Measurements from ENCODE around the gene PRXL2B.

Gene PRXL2B, protein sequence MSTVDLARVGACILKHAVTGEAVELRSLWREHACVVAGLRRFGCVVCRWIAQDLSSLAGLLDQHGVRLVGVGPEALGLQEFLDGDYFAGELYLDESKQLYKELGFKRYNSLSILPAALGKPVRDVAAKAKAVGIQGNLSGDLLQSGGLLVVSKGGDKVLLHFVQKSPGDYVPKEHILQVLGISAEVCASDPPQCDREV

DNA sequence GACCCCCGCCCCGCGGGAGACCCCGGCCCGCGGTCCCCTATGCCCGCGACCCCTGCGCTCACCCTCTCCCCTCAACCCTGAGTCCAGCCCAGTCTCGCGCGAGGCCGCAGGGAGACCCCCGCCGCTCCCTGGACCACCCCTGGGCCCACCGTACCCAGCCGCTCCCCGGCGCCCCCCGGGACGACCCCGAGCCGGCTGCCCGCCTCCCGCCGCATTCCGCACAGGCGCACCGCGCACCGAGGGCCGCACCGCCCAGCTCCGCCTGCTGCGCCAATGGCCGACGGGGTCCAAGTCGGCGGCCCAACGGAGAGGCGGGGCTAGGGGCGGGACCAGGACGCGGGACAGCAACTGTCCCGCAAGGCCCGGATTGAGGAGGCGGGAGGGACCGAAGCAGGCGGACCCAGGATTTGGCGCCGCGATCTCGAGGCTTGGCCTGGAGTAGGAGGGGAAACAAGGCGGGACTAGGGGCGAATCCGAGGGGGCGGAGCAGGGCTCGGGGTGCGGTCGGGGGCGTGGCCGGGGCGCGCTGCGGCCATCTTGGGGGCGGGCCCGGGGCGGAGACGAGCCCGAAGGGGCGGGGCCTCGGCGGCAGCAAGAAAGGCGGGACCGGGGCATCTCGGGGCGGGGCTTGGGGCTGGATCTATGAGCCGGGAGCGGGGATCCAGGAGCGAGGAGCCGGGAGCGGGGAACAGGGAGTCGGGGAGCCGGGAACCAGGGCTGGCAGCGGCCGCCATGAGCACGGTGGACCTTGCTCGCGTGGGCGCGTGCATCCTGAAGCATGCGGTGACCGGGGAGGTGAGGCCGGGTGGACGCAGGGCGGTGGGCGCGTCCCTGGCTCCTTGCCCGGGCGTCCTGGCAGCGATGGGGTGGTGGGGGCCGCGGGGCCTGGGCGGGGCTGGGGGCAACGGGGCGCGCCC lies at the start of gene PRXL2B:
PRXL2B (plus strand) TSS at position 624 of the 917 bp plus-strand sequence; CDS start at position 733, 109 bp downstream.
- Mint-ChIP-seq H3K27ac (peak within 1 kb of the TSS; percentile 93), H3K27me3 (no peaks in the 10 kb centered on the region), H3K4me3 (peak within 1 kb of the TSS; percentile 90), H3K9me3 (ENCODE audit: low read depth) (no peaks in the 10 kb centered on the region), H3K36me3 (peaks cover 2% of the 10 kb centered on the region), H3K4me1 (ENCODE audit: low read depth) (peaks cover 35% of the 10 kb centered on the region)

DNA sequence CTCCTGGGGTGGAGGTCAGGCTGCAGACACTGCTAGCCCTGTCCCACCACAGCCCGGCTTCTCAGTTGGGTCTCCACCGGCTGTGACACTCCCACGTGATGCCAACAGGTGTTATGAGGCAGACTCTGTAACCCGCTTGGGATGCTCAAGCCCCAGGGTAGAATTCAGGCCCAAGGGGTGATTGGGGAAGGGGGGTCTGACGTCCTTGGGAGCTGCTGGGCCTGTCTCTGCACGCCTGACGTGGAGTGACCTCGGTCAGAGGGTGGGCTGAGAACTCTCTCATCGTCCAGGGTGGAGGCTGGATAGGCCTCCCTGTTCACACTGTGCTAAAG lies 48.8 kb upstream of the PRXL2B start:
- no peaks in the 10 kb centered on the region for H3K27me3 Mint-ChIP-seq
- no peak overlapping the region for H3K27ac Mint-ChIP-seq
- no peak overlapping the region for H3K4me3 Mint-ChIP-seq
- no peaks in the 10 kb centered on the region for H3K36me3 Mint-ChIP-seq
- H3K4me1 Mint-ChIP-seq (ENCODE audit: low read depth): peaks cover 2% of the 10 kb centered on the region
- no peaks in the 10 kb centered on the region for H3K9me3 Mint-ChIP-seq (ENCODE audit: low read depth)

DNA sequence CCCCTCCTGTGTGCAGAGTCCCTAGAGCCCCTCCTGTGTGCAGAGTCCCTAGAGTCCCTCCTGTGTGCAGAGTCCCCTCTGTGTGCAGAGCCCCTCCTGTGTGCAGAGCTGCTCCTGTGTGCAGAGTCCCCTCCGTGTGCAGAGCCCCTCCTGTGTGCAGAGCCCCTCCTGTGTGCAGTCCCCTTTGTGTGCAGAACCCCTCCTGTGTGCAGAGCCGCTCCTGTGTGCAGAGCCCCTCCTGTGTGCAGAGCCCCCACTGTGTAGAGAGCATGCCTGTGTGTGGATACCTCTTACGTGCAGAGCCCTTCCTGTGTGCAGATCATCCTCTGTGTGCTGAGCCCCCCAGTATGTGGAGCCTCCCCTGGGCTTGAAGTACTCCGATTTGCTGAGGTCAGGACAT lies 48.2 kb upstream of the PRXL2B start:
- peaks cover 2% of the 10 kb centered on the region for H3K4me1 Mint-ChIP-seq (ENCODE audit: low read depth)
- H3K36me3 Mint-ChIP-seq: no peaks in the 10 kb centered on the region
- H3K4me3 Mint-ChIP-seq: no peak overlapping the region
- H3K27ac Mint-ChIP-seq: no peak overlapping the region
- H3K9me3 Mint-ChIP-seq (ENCODE audit: low read depth): no peaks in the 10 kb centered on the region
- H3K27me3 Mint-ChIP-seq: no peaks in the 10 kb centered on the region

DNA sequence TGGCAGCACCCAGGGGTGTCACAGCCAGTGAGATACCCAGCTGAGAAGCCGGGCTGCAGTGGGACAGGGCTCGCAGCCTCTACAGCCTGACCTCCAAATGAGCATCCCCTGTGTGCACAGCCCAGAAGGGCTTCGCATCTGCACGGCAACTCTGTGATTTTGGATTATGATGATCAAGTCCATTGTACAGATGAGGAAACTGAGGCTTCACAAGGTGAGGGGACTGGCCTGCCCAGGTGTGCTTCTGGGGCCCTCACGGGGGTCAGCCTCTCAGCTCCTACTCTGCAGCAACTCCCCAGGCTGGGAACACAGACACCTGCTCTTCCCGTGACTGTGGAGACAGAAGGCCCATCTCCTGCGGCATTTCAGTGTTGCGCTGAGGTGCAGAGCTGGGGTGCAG lies 47.7 kb upstream of the PRXL2B start:
- H3K4me1 Mint-ChIP-seq (ENCODE audit: low read depth): peaks cover 2% of the 10 kb centered on the region
- no peaks in the 10 kb centered on the region for H3K36me3 Mint-ChIP-seq
- no peaks in the 10 kb centered on the region for H3K27me3 Mint-ChIP-seq
- no peak overlapping the region for H3K27ac Mint-ChIP-seq
- no peaks in the 10 kb centered on the region for H3K9me3 Mint-ChIP-seq (ENCODE audit: low read depth)
- H3K4me3 Mint-ChIP-seq: no peak overlapping the region

DNA sequence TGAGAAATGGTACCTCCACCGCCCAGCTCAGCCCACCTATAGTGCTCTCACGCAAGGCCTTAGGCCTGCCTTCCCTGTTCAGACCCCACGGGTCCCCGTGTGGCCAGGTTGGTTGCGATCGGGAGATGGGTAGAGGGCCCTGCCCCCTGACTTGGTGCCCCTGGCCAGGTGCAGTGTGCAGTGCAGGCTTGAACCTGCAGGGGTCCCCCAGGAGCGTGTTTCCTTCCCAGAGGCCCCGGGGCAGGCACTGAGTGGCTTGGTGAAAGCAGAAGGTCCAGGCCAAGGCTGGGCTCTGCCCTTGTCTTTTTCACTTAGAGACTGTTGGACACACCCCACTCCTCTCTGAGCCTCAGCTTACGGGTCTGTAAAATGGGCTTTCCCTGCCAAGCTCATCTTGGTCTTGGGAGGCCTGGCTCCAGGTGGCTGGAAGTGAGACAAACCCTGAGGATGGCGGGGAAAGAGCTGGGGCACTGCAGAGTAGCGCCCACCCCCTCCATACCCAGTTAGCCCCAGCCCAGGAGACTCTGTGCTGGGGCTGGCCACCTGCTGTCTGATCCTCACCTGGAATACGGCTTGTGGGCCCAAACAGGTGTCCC lies 47.2 kb upstream of the PRXL2B start:
- Mint-ChIP-seq H3K4me1 (ENCODE audit: low read depth) (peaks cover 4% of the 10 kb centered on the region), H3K9me3 (ENCODE audit: low read depth) (no peaks in the 10 kb centered on the region), H3K4me3 (no peak overlapping the region), H3K36me3 (no peaks in the 10 kb centered on the region), H3K27ac (no peak overlapping the region), H3K27me3 (no peaks in the 10 kb centered on the region)

DNA sequence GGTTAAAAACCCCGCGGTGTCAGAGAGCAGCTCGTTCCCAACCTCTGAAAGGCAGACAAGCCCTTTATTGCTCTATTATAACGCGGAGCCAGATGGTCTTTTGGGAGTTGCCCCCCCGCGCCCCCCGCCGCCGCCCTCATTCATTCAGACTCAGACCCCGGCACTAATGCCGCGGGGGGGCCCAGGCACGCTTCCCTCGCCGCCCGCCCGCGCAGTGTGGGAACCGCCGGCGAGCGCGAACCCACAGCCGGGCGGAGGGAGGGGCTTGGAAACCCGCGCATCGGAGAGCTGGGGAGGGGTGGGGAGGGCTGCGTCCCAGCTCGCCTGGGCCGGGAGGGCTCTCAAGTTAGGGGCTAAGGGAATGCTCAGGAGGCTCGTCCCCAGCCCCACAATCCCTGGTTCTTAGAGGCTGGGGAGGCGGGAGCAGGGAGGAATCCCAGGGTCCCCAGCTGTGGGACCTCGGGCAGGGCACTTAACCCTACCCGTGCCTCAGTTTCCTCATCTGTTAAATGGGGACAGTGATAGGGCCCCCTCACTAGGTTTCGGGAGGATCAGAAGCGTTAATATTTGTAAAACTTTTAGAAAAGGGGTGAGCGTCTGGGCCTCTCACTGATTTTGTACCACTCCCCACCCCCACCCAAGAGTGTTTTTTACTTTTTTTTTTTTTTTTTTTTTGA lies 45.6 kb upstream of the PRXL2B start:
- Mint-ChIP-seq H3K9me3 (ENCODE audit: low read depth) (no peaks in the 10 kb centered on the region), H3K4me1 (ENCODE audit: low read depth) (peaks cover 10% of the 10 kb centered on the region), H3K4me3 (no peak overlapping the region), H3K36me3 (no peaks in the 10 kb centered on the region), H3K27me3 (no peaks in the 10 kb centered on the region), H3K27ac (no peak overlapping the region)

DNA sequence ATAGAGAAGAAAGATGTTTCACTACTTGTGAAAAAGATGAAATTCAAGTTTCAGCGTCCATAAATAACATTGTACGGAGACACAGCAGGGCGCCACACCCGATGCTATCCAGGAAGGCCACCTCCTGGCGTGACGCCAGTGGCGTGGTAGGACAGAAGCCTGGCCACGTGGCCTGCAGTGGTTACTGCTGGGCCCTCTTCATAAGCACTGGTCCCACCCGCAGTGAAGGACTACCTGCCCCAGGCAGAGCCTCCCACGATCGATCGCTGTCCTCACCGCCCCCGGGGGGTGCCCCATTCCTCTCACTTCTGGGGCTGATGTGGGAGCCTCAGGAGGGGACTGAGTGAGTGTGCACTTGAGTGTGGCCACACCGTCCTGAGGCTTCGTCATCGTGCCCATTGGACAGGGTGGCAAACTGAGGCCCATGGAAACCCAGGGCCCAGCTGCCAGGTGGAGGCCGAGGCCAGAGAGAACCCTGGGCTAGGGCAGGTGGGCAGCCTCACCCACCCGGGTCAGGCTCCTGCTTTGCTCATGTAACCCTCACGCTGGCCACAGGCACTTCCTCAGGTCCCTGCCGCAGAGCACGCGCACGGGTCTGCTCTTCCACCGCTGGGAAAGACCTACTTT lies 44.8 kb upstream of the PRXL2B start:
- H3K4me3 Mint-ChIP-seq: no peak overlapping the region
- no peaks in the 10 kb centered on the region for H3K9me3 Mint-ChIP-seq (ENCODE audit: low read depth)
- H3K27me3 Mint-ChIP-seq: no peaks in the 10 kb centered on the region
- H3K4me1 Mint-ChIP-seq (ENCODE audit: low read depth): peaks cover 10% of the 10 kb centered on the region
- no peak overlapping the region for H3K27ac Mint-ChIP-seq
- no peaks in the 10 kb centered on the region for H3K36me3 Mint-ChIP-seq

DNA sequence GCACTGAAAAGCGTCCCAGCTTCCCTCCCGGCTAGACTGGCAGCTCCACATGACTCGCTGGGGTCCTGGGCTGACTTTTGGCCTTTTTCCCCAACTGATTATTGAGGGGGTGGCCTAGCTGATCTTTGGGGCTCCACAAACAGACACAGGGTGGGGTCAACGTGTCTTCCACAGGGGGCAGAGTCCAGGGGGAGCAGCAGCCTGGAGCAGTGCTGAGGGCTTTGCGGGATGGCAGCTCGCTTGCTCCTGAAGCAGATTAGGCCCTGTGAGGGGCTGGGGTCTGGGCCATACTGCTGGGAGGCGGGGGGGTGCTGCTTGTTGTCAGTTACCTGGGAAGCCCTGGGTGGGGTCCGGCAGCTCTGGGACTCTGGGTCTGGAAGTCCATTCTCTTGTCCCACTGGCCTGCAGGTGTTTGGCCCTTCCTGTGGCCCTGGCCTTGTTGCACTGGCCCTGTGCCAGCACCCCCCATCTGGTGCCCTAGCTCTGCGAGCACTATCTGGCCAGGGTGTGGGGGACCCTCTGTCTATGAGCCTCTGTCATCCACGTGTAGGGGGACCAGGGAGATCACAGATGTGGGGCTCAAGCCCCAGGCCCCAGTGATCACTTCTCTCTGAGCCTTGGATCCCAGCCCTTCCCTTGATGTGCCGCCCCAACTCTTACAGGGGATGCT lies 44.2 kb upstream of the PRXL2B start:
- Mint-ChIP-seq H3K4me3 (peak overlapping the region; percentile 3), H3K9me3 (ENCODE audit: low read depth) (no peaks in the 10 kb centered on the region), H3K36me3 (no peaks in the 10 kb centered on the region), H3K4me1 (ENCODE audit: low read depth) (peaks cover 12% of the 10 kb centered on the region), H3K27ac (no peak overlapping the region), H3K27me3 (no peaks in the 10 kb centered on the region)

DNA sequence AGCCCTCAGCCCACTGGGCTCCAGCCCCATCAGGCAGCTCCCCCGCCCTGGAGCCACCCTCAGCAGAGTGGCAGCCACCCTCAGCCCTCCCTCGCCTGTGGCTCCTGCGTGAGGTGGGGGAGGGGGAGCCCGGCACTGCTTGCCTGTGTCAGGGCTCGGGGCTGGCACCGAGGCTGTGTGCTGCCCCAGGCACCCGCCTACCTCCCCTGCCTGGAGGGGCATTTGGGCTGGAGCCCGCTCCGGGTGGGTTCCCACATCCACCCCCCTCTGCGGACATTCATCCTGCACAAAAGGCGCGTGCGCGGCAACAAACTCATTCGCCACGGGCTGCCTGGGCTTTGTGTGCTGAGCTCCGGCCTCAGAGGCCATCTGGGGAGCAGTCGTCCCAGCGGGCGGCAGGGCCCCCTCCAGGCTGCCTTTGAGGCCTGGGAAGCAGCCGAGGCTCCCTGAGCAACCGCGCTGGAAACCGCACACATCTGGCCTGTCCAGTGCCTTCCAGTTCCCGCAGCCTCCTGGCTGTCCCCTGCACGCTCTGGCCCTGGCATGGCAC lies 43.0 kb upstream of the PRXL2B start:
- Mint-ChIP-seq H3K27me3 (no peaks in the 10 kb centered on the region), H3K36me3 (no peaks in the 10 kb centered on the region), H3K9me3 (ENCODE audit: low read depth) (no peaks in the 10 kb centered on the region), H3K4me1 (ENCODE audit: low read depth) (peaks cover 19% of the 10 kb centered on the region), H3K4me3 (no peak overlapping the region), H3K27ac (no peak overlapping the region)

DNA sequence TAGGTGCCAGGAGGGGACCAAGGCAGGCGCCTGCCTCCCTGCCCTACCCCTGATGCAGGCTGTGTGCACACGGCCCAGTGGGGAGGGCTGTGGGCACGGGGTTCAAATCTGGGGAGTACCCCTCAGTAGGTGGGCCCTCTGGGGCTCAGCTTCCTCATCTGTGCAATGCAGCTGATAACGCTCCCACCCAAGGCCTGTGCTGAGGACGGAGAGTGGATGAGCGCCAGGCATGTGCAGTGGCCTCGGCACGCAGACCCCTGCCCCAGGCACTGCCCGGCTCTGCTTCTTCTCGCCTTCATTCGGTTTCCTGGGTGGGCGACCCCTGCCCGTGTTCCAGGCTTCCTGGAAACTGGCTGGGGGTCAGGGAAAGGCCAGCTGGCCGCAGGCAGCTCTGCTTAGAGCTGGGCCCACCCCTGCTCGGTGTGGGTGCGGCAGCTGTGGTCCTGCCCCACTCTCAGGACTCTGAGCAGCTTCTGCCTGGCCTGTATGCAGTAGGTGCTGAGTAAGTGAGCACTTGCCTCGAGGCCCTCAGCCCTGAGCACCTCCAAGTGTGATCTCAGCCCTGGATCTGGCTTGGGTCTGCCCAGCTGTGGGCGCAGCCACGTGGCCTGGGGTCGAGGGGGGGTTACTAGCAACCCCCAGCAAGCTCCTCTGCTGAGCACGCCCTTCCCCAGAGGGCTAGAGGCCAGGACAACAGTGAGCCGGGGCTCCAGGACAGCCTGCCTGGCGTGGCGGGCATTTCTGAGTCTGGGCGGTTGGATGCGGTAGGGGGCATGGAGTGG lies 42.3 kb upstream of the PRXL2B start:
- H3K4me1 Mint-ChIP-seq (ENCODE audit: low read depth): peaks cover 24% of the 10 kb centered on the region
- no peaks in the 10 kb centered on the region for H3K36me3 Mint-ChIP-seq
- no peak overlapping the region for H3K27ac Mint-ChIP-seq
- H3K4me3 Mint-ChIP-seq: no peak overlapping the region
- no peaks in the 10 kb centered on the region for H3K9me3 Mint-ChIP-seq (ENCODE audit: low read depth)
- no peaks in the 10 kb centered on the region for H3K27me3 Mint-ChIP-seq

DNA sequence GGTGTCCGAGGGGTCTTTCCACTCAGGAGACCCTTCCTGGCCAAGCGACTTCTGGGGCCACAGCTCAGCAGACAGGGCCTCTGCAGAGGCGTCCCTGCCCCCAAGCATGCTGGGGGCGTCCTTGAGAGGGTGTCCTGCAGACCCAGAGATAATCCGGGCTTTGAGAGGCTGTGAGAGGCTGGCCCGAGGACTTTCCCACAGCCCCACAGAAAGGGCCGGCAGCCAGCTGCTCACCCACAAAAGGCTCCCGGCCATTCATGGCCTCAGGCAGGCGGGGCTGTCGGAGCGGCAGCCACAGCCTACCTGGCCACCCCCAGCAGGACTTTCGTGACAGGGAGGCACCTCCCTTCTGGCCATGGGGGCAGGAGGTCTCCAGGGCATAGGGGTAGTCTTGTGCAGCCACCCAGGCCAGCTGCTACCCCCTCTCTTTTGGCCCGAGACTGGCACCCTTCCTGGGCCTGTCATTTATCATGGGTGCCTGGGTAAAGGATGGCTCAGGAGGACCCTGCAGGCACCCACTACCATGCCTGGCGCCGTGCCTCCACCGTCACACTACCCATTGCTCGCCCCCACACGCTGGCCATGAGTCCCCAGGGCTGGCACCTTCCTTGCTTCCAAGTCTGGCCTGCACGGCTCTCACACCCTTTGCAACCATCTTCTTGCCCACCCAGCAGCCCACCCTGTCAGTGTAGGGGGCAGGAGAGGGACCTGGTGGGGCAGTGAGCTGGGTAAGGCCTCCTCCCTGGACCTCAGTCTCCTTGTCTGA lies 41.5 kb upstream of the PRXL2B start:
- Mint-ChIP-seq H3K4me3 (no peak overlapping the region), H3K36me3 (no peaks in the 10 kb centered on the region), H3K9me3 (ENCODE audit: low read depth) (no peaks in the 10 kb centered on the region), H3K4me1 (ENCODE audit: low read depth) (peaks cover 26% of the 10 kb centered on the region), H3K27ac (no peak overlapping the region), H3K27me3 (no peaks in the 10 kb centered on the region)

DNA sequence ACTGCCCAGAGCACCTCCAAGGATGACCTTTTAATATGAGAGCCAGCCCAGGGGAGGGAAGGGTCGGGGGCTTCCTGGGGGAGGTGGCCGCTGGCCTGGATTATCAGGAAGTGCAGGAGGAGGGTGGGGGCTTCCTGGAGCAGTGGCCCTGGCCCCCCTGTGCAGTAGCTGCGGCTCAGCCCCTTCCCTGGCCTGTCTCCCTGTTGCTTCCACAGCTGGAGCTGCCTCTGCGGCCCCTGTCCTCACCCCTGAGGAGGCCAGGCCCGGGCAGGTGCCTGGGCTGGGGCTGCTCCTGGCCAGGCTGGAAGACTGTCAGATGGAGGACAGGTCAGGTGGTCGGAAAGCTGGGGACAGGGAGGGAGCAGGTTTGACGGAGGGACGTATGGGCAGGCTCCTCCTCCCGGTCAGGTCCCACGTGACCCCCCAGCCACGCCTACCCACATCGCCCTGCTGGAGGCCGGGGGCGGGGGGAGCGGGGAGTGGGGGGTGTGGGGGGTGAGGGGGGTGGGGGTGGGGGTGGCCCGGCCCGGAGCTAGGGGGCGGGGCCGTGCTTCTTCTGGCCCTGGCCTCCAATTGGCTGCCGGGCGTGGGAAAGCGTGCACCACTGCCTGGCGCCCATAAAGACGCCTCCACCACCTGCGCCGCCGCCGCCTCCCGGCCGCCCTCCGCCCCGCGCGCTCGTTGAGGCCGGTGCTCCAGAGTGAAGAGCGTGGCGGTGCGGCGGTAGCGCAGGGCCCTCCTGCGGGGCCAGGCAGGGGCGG lies 40.6 kb upstream of the PRXL2B start:
- no peak overlapping the region for H3K27ac Mint-ChIP-seq
- no peaks in the 10 kb centered on the region for H3K27me3 Mint-ChIP-seq
- H3K4me3 Mint-ChIP-seq: peak overlapping the region; percentile 88
- H3K4me1 Mint-ChIP-seq (ENCODE audit: low read depth): peaks cover 28% of the 10 kb centered on the region
- H3K36me3 Mint-ChIP-seq: no peaks in the 10 kb centered on the region
- no peaks in the 10 kb centered on the region for H3K9me3 Mint-ChIP-seq (ENCODE audit: low read depth)

Measured in activated naive CD8-positive, alpha-beta T cell (primary cell).